Sigmoid colon (tissue), 4 donors: ENCODE data around the gene GPR179.

Experiments used
- CTCF ChIP-seq, 4 experiments: fragments of 450-650 bp in 3 of 4; fragments of 200-600 bp in 1 of 4; IDR thresholded peaks; one replicate each; pipeline ENCODE4 v1.5.1; 2016 to 2019; ENCODE audit warnings: antibody characterized with exemption in 4 of 4, mild to moderate bottlenecking in 3 of 4, moderate library complexity in 2 of 4
- POLR2AphosphoS5 ChIP-seq, 4 donors: sonication (generic); formaldehyde crosslinking; IDR thresholded peaks; one replicate each; pipeline ENCODE4 v1.6.1; 2017; ENCODE audit warnings: antibody characterized with exemption in 4 of 4

- TF ChIP-seq POLR2AphosphoS5 (IDR thresholded peaks at IDR 0.05) (no peak), CTCF (IDR thresholded peaks at IDR 0.05) (no peak)
Observed at GRCh38 chr17:38325221-38325851, 18.4 kb downstream of the GPR179 start.
